K562 treated with DMSO at 1 percent for 4 hours (cell line): ENCODE data around the gene CA12. TPM values are rescaled to one million over a fixed set of nuclear protein-coding genes. Genes with fewer than 3 reads are reported as not detected.

Source experiments
- total RNA-seq: library from RNA; unstranded; fragments of 300-600 nt; gene quantifications from 2 replicates; pipeline ENCODE4 v1.2.3, GENCODE V29; 2022; ENCODE audit not compliant: insufficient read depth

CA12 gene
- 2.0 and 3.7 TPM in 2 replicates for total RNA-seq

DNA sequence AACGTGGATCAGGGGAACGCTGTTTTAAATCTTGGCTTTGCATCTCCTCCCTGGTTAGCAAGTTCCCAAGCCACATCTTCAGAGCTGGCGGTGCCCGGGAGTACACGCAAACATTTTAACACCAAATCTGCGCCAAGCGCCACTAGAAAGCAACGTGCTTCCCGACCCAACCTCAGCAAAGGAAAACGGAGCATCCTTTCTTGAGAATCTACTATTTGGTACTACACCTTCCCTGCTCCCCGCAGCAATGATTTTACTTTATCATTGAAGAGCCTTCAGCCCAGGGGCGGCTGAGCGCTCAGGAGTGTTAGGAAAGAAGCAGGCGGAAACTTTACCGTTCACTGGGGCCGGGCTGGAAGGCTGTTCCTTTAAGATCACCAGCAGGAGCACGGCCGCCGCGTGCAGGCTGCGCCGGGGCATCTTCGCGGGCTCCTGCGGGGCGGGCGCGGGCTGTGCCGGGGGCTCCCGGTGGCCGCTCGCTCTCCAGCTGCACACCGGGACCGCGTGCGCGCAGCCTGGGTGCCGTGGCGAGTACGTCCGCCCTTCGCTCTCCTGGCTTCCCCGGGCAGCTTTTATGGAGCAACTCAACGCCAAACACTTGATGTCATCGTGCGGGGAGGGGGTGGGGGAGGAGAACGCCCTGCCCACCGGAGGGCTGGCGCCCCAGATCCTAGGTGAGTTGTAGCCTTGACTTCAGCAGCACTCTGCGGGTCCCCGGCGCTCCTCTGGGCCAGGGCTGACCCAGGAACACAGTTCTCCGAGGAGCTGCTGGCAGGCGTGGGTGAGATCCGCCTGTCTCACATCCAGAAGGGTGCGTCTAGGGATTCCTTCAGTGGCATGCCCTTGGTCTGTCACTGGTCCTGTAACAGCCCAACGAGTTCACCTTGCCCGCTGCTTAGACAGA lies at the start of gene CA12:
Gene CA12 (minus strand): TSS at position 546 of the 904 bp plus-strand sequence. CDS start 126 bp downstream, at position 420.

DNA sequence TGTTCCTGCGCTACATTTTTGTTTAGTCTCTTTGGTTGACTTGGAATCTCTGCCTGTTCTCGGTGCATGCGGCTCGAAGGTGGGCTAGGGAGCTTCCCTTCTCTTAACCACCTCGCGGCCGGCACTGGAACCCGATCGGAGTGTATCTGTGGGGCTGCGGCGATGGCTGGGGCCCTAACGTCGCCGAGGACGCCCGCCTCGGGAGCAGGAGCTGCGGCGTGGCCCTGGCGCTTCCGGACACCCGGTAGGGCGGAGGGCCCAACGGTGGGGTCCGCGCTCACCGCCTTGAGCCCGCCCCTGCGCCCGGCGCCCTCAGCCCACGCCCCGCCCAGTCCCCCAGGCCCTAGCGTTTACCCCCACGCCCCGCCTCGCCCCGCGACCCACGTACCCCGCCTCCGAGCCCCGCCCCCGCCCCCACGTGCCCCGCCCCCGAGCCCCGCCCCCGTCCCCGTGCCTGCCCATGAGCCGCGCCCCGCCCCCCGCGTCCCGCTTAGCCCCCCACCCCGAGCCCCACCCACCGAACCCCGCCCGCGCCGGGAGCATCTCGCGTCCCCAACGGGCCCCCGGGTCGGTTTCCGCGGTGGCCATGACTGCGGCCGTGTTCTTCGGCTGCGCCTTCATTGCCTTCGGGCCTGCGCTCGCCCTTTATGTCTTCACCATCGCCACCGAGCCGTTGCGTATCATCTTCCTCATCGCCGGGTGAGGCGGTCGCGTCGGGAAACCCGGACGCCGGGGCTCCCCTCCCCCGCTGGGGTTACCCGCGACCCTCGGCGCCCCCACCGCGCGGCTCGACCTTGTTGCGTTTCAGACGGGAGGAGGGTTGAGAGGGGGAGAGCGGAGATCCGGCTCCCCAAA lies 104.4 kb downstream of the CA12 start, which contains the start of gene APH1B:
Gene APH1B (plus strand): TSS at position 568 of the 855 bp plus-strand sequence. CDS start 19 bp downstream, at position 587.

Other genes with a start within 250 kb of the CA12 start
- 65.3 and 73.6 TPM in 2 replicates for gene RPS27L, start 224.4 kb downstream of the CA12 start, total RNA-seq
- 5.5 and 6.5 TPM in 2 replicates for gene RAB8B, start 192.2 kb downstream of the CA12 start, total RNA-seq
- 4.8 and 9.0 TPM in 2 replicates for gene APH1B, start 104.2 kb downstream of the CA12 start, total RNA-seq
- gene USP3, start 122.7 kb upstream of the CA12 start, total RNA-seq = 25.4 and 28.9 TPM in 2 replicates
- gene FBXL22, start 215.5 kb upstream of the CA12 start, total RNA-seq = not detected in 2 replicates